SKM-1 (cell line): ENCODE measurements around the gene VPS37D.
A peak's percentile ranks its signal among the peaks of the same experiment; 100 is the strongest.
"Not testable (repeated sequence)": the region's sequence is repeated elsewhere in the genome, so short reads cannot be mapped to it uniquely, and the experiment has no call there.

Experiments
- DNase-seq: peaks from one replicate; lab custom pipeline; 2025; ENCODE audit not compliant: unreplicated experiment; lab: John Stamatoyannopoulos, UW

VPS37D gene

GRCh38 chr7:73667344-73668102, at the start of gene VPS37D:
VPS37D (plus strand) TSS chr7:73667831; CDS start chr7:73667959, 128 bp downstream.
- DNase-seq: peak; percentile 80

- DNase-seq: no peak
Measured at GRCh38 chr7:73618538-73618937, 49.1 kb upstream of the VPS37D start.

GRCh38 chr7:73619394-73619793, 48.2 kb upstream of the VPS37D start:
- DNase-seq: not testable (repeated sequence)

- DNase-seq: no peak
Measured at GRCh38 chr7:73621168-73622063, 46.2 kb upstream of the VPS37D start.

- no peak for DNase-seq
Measured at GRCh38 chr7:73622527-73622908, 45.1 kb upstream of the VPS37D start.

- DNase-seq: no peak
Measured at GRCh38 chr7:73622909-73623797, 44.5 kb upstream of the VPS37D start.

- no peak for DNase-seq
Measured at GRCh38 chr7:73623798-73624668, 43.6 kb upstream of the VPS37D start, which contains the start of gene MLXIPL. MLXIPL (minus strand) TSS chr7:73624522; CDS start chr7:73624492, 30 bp downstream.

GRCh38 chr7:73624669-73625001, 43.0 kb upstream of the VPS37D start:
- no peak for DNase-seq

GRCh38 chr7:73625276-73625675, 42.4 kb upstream of the VPS37D start:
- no peak for DNase-seq

- no peak for DNase-seq
Measured at GRCh38 chr7:73626814-73627213, 40.8 kb upstream of the VPS37D start.

- no peak for DNase-seq
Measured at GRCh38 chr7:73628504-73628903, 39.1 kb upstream of the VPS37D start.

GRCh38 chr7:73631558-73631957, 36.1 kb upstream of the VPS37D start:
- no peak for DNase-seq

- no peak for DNase-seq
Measured at GRCh38 chr7:73633323-73633722, 34.3 kb upstream of the VPS37D start.

GRCh38 chr7:73633844-73634243, 33.8 kb upstream of the VPS37D start:
- no peak for DNase-seq

- no peak for DNase-seq
Measured at GRCh38 chr7:73635428-73636200, 32.0 kb upstream of the VPS37D start.

GRCh38 chr7:73638911-73639310, 28.7 kb upstream of the VPS37D start:
- DNase-seq: no peak

GRCh38 chr7:73642834-73643233, 24.8 kb upstream of the VPS37D start:
- DNase-seq: no peak

GRCh38 chr7:73644688-73645286, 22.8 kb upstream of the VPS37D start:
- DNase-seq: no peak

GRCh38 chr7:73645643-73646174, 21.9 kb upstream of the VPS37D start:
- no peak for DNase-seq
